ENCODE results near the gene KCNJ18.
"Not testable (repeated sequence)": the region's sequence is repeated elsewhere in the genome, so short reads cannot be mapped to it uniquely, and the experiment has no call there.

DNA sequence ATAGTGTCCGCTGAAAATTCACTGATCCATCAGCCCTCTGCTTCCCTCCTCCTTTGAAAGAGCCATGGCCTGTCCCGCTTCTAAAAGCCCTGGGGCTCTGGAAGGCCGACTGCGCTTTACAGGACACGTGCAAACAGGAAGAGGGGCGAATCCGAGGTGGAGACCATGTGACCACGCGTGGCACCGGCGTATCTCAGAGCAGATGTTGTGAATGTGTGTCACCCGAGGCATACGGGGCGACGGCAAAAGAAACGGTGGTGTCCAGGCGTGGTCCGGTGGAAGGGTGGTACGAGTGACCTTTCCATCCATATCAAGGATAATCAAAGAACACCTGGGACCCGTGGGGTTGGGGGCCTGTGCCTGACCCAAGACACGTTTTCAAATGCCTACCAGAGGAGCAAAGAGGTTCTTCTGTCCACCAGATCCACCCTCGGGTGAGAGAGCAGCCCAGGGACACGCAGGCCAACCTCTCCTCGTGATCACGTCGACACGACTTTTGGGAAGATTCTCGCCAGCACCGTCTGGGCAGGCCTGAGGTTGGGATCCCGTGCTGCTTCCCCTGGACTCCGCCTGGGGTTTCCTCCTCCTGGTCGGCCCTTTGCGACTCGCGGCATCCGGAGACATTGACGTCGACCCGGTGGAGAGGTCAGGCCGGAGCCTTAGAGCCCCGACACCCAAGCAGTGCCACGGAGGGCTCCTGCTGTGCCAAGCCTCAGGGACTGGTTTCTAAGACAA, 7.1 kb upstream of the KCNJ18 start:
- not testable (repeated sequence) for TF ChIP-seq POLR2A (IDR thresholded peaks at IDR 0.05); CTCF (IDR thresholded peaks at IDR 0.05 in 4 of 5, conservative IDR thresholded peaks at IDR 0.05 in 1 of 5)

Data from gastrocnemius medialis (tissue), 4 donors.